H1 (cell line): ENCODE data around the gene OR10G3. TPM values are rescaled to one million over a fixed set of nuclear protein-coding genes. Genes with fewer than 3 reads are reported as not detected.

Source experiments
- CBX5 ChIP-seq: fragments of 300-800, 300-1000 bp; sonication (generic); IDR thresholded peaks from 2 replicates; pipeline ENCODE4 v1.7.1; 2016; ENCODE audit warnings: antibody characterized with exemption, low read length, low read depth
- CEBPB ChIP-seq: IDR thresholded peaks from 2 replicates; pipeline ENCODE4 v1.6.1; 2012; ENCODE audit warnings: low read depth, low read length
- GTF2F1 ChIP-seq: IDR thresholded peaks from 2 replicates; pipeline ENCODE4 v1.6.1; 2012; ENCODE audit warnings: low read depth, low read length, improper control_type of control experiment, borderline replicate concordance
- KDM4A ChIP-seq: IDR thresholded peaks from one replicate; pipeline ENCODE4 v1.7.1; 2012; ENCODE audit warnings: low read depth, mild to moderate bottlenecking, moderate library complexity, low read length, inconsistent platforms; ENCODE audit not compliant: severe bottlenecking
- PHF8 ChIP-seq: fragments of 200-600 bp; sonication (generic); conservative IDR thresholded peaks from 2 replicates; pipeline ENCODE4 v1.7.1; 2012; ENCODE audit warnings: low read depth, mild to moderate bottlenecking, inconsistent platforms, low read length, moderate library complexity
- RXRA ChIP-seq: IDR thresholded peaks from 2 replicates; pipeline ENCODE4 v1.6.1; 2011; ENCODE audit warnings: low read depth, mild to moderate bottlenecking, low read length, moderate library complexity; ENCODE audit not compliant: insufficient read depth
- SAP30 ChIP-seq: fragments of 300-600 bp; sonication (generic); IDR thresholded peaks from 2 replicates; pipeline ENCODE4 v1.7.1; 2012; ENCODE audit warnings: low read length, moderate library complexity, mild to moderate bottlenecking, inconsistent platforms; ENCODE audit not compliant: insufficient read depth, insufficient replicate concordance
- SUZ12 ChIP-seq: fragments of 200-600 bp; sonication (generic); IDR thresholded peaks from 2 replicates; pipeline ENCODE4 v1.6.1; 2012; ENCODE audit warnings: mild to moderate bottlenecking, inconsistent platforms, low read length, moderate library complexity, mixed read lengths
- TCF12 ChIP-seq: IDR thresholded peaks from 2 replicates; pipeline ENCODE4 v1.6.1; 2011; ENCODE audit warnings: low read depth, mild to moderate bottlenecking, low read length
- polyA plus RNA-seq, 7 experiments: library from polyadenylated mRNA; depleted of rRNA in 3 of 7; stranded (reverse) in 5 of 7; unstranded in 2 of 7; fragments of >200 nt in 5 of 7; fragments of 200-250 nt in 2 of 7; gene quantifications; 1 replicate in 5 of 7; 2 replicates in 1 of 7; 4 replicates in 1 of 7; pipeline versions ENCODE4 v1.2.1 to v1.2.3, GENCODE V29; 2011 to 2013; ENCODE audit warnings: missing spikeins in 2 of 7, mixed read lengths in 2 of 7
- total RNA-seq: library from RNA; stranded (reverse); fragmentation: NEBNext Ultra II Directional; extraction: Animal tissue kit (Norgen Biotek cat#: 25700); gene quantifications from 2 replicates; pipeline ENCODE4 v1.2.1, GENCODE V29; 2021
- TF ChIP-seq, protein P1 (sequence below): fragments of 300-600 bp; sonication (generic); IDR thresholded peaks from 2 replicates; pipeline ENCODE4 v1.7.1; 2012; ENCODE audit warnings: low read length, moderate library complexity, mild to moderate bottlenecking, inconsistent platforms; ENCODE audit not compliant: insufficient replicate concordance

Gene OR10G3
- total and polyA plus RNA-seq, 2 of the 8 experiments (the other 6 are each of a cell fraction or from before 2014, with no cell fraction given) = not detected

DNA sequence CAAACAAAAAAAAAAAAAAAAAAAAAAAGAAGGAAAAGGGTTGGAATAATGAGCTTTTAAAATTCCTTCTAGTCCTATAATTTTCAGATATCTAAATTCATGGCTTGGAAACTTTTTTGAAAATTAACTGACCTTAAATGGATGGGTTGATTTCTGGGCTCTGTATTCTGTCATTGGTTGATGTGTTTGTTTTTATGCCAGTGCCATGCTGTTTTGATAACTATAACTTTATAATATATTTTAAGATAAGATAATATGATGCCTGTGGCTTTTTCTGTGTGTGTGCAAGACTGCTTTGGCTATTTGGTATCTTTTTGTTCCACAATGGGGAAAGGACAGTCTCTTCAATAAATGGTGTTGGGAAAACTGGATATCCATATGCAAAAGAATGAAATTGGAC, 7.3 kb downstream of the OR10G3 start (continued):
- TF ChIP-seq, protein P1, sequence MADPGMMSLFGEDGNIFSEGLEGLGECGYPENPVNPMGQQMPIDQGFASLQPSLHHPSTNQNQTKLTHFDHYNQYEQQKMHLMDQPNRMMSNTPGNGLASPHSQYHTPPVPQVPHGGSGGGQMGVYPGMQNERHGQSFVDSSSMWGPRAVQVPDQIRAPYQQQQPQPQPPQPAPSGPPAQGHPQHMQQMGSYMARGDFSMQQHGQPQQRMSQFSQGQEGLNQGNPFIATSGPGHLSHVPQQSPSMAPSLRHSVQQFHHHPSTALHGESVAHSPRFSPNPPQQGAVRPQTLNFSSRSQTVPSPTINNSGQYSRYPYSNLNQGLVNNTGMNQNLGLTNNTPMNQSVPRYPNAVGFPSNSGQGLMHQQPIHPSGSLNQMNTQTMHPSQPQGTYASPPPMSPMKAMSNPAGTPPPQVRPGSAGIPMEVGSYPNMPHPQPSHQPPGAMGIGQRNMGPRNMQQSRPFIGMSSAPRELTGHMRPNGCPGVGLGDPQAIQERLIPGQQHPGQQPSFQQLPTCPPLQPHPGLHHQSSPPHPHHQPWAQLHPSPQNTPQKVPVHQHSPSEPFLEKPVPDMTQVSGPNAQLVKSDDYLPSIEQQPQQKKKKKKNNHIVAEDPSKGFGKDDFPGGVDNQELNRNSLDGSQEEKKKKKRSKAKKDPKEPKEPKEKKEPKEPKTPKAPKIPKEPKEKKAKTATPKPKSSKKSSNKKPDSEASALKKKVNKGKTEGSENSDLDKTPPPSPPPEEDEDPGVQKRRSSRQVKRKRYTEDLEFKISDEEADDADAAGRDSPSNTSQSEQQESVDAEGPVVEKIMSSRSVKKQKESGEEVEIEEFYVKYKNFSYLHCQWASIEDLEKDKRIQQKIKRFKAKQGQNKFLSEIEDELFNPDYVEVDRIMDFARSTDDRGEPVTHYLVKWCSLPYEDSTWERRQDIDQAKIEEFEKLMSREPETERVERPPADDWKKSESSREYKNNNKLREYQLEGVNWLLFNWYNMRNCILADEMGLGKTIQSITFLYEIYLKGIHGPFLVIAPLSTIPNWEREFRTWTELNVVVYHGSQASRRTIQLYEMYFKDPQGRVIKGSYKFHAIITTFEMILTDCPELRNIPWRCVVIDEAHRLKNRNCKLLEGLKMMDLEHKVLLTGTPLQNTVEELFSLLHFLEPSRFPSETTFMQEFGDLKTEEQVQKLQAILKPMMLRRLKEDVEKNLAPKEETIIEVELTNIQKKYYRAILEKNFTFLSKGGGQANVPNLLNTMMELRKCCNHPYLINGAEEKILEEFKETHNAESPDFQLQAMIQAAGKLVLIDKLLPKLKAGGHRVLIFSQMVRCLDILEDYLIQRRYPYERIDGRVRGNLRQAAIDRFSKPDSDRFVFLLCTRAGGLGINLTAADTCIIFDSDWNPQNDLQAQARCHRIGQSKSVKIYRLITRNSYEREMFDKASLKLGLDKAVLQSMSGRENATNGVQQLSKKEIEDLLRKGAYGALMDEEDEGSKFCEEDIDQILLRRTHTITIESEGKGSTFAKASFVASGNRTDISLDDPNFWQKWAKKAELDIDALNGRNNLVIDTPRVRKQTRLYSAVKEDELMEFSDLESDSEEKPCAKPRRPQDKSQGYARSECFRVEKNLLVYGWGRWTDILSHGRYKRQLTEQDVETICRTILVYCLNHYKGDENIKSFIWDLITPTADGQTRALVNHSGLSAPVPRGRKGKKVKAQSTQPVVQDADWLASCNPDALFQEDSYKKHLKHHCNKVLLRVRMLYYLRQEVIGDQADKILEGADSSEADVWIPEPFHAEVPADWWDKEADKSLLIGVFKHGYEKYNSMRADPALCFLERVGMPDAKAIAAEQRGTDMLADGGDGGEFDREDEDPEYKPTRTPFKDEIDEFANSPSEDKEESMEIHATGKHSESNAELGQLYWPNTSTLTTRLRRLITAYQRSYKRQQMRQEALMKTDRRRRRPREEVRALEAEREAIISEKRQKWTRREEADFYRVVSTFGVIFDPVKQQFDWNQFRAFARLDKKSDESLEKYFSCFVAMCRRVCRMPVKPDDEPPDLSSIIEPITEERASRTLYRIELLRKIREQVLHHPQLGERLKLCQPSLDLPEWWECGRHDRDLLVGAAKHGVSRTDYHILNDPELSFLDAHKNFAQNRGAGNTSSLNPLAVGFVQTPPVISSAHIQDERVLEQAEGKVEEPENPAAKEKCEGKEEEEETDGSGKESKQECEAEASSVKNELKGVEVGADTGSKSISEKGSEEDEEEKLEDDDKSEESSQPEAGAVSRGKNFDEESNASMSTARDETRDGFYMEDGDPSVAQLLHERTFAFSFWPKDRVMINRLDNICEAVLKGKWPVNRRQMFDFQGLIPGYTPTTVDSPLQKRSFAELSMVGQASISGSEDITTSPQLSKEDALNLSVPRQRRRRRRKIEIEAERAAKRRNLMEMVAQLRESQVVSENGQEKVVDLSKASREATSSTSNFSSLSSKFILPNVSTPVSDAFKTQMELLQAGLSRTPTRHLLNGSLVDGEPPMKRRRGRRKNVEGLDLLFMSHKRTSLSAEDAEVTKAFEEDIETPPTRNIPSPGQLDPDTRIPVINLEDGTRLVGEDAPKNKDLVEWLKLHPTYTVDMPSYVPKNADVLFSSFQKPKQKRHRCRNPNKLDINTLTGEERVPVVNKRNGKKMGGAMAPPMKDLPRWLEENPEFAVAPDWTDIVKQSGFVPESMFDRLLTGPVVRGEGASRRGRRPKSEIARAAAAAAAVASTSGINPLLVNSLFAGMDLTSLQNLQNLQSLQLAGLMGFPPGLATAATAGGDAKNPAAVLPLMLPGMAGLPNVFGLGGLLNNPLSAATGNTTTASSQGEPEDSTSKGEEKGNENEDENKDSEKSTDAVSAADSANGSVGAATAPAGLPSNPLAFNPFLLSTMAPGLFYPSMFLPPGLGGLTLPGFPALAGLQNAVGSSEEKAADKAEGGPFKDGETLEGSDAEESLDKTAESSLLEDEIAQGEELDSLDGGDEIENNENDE = no peak
- TF ChIP-seq GTF2F1 = no peak
- TF ChIP-seq KDM4A = no peak
- no peak for TF ChIP-seq SUZ12
- no peak for TF ChIP-seq CBX5
- TF ChIP-seq TCF12 = no peak
- no peak for TF ChIP-seq SAP30
- TF ChIP-seq RXRA = no peak
- TF ChIP-seq PHF8 = no peak
- TF ChIP-seq CEBPB = no peak
